GM21717 (cell line): ENCODE results near the gene SLC8A2.

Experiments used
- ATAC-seq: cut with Tn5 transposase; IDR thresholded peaks from one replicate; pipeline ENCODE4 v1.9.1; 2021; ENCODE audit warnings: mild to moderate bottlenecking, moderate library complexity; ENCODE audit not compliant: unreplicated experiment

The SLC8A2 gene

GRCh38 chr19:47471733-47472457 is at the start of gene SLC8A2:
TSS of gene SLC8A2 (minus strand) at chr19:47471893. CDS start at chr19:47466403, 5,490 bp downstream.
- ATAC-seq = no peak

- no peak for ATAC-seq
Observed at GRCh38 chr19:47520839-47521238, 49.1 kb upstream of the SLC8A2 start.

- ATAC-seq = no peak
Observed at GRCh38 chr19:47520343-47520806, 48.7 kb upstream of the SLC8A2 start.

- ATAC-seq = no peak
Observed at GRCh38 chr19:47518854-47519253, 47.2 kb upstream of the SLC8A2 start.

GRCh38 chr19:47518139-47518538 is 46.4 kb upstream of the SLC8A2 start:
- ATAC-seq = no peak

GRCh38 chr19:47514869-47515588 is 43.3 kb upstream of the SLC8A2 start, which contains the start of gene NAPA:
TSS of gene NAPA (minus strand) at chr19:47515063. CDS start at chr19:47514940, 123 bp downstream.
- peak; percentile 74 for ATAC-seq

- peak; percentile 3 for ATAC-seq
Observed at GRCh38 chr19:47514151-47514868, 42.6 kb upstream of the SLC8A2 start.

GRCh38 chr19:47512948-47513319 is 41.2 kb upstream of the SLC8A2 start:
- no peak for ATAC-seq

- no peak for ATAC-seq
Observed at GRCh38 chr19:47512183-47512947, 40.7 kb upstream of the SLC8A2 start.

GRCh38 chr19:47511681-47512080 is 40.0 kb upstream of the SLC8A2 start:
- ATAC-seq = no peak

GRCh38 chr19:47511128-47511517 is 39.4 kb upstream of the SLC8A2 start:
- no peak for ATAC-seq

- ATAC-seq = no peak
Observed at GRCh38 chr19:47510516-47511127, 38.9 kb upstream of the SLC8A2 start.

GRCh38 chr19:47509973-47510372 is 38.3 kb upstream of the SLC8A2 start:
- no peak for ATAC-seq

- no peak for ATAC-seq
Observed at GRCh38 chr19:47509170-47509847, 37.6 kb upstream of the SLC8A2 start.

- no peak for ATAC-seq
Observed at GRCh38 chr19:47508721-47509120, 37.0 kb upstream of the SLC8A2 start.

- ATAC-seq = no peak
Observed at GRCh38 chr19:47507924-47508553, 36.3 kb upstream of the SLC8A2 start.

- ATAC-seq = no peak
Observed at GRCh38 chr19:47507012-47507411, 35.3 kb upstream of the SLC8A2 start.

GRCh38 chr19:47506459-47506858 is 34.8 kb upstream of the SLC8A2 start:
- no peak for ATAC-seq

- no peak for ATAC-seq
Observed at GRCh38 chr19:47505506-47505905, 33.8 kb upstream of the SLC8A2 start.
